ENCODE results near the gene RAB33A.

DNA sequence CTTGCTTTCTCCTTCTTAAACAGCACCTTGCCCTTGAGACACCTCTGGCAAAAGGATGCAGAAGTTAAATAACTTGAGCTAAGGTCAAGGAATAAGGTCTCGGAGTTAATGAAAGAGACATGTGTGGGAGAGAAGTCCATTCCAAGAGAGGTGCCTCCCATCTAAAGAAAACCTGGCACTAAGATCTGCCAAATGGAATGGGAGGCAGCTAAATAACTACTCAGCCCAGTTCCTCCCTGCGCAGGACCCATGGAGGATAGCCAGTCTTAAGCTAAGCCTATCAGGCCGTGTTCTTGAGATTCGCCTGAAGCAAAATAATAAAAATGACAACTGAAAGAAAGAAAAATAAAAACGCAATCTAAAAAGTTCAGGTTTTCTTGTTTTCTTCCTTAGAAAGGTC is 40.8 kb upstream of the RAB33A start:
- TF ChIP-seq TAF1 (IDR thresholded peaks at IDR 0.05; ENCODE audit: low read depth, low read length) (no peak), POLR2A (IDR thresholded peaks at IDR 0.05; ENCODE audit: low read depth, low read length) (no peak), POU2F2 (IDR thresholded peaks at IDR 0.05; ENCODE audit: low read depth, low read length) (no peak), POLR2AphosphoS5 (IDR thresholded peaks at IDR 0.05; ENCODE audit: low read depth, low read length) (no peak)

All from GM12891 (cell line).